Esophagus mucosa (tissue), 1 donor: ENCODE results near the gene MEGF8. TPM values are rescaled to one million over a fixed set of nuclear protein-coding genes. Genes with fewer than 3 reads are reported as not detected.
A peak's percentile ranks its signal among the peaks of the same experiment; 100 is the strongest.
"Not testable (repeated sequence)": the region's sequence is repeated elsewhere in the genome, so short reads cannot be mapped to it uniquely, and the experiment has no call there.

Experiments
- ATAC-seq: fragments of 200-7000 bp; cut with Tn5 transposase; one replicate; pipeline ENCODE4 v1.9.1; 2020
- total RNA-seq: library from RNA; stranded (reverse); gene quantifications from one replicate; pipeline ENCODE4 v1.2.4, GENCODE V29; 2023
- donor health status: DM: yes; HTN: yes; CAD: no.

MEGF8 gene
- total RNA-seq, 1 donor from 2014 or later = 8.1 TPM

DNA sequence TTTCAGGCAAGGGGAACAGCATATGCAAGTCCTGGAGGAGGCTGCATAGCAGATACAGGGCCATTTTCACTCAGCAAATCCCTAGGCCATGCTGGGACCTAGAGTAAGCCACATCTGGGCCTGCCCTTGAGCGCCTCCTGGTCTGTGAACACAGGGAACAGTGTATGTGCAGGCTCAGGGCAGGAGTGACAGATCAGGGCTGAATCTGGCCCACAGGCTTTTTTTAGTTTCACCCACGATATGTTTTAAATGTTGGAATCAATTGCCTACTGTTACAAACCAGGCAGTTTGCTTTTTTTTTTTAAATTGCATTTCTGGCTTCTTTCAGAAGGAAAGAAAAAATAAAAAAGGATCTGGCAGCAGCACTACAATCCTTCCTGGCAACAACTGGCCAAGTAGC is 13.8 kb upstream of the MEGF8 start:
- no peak for ATAC-seq

DNA sequence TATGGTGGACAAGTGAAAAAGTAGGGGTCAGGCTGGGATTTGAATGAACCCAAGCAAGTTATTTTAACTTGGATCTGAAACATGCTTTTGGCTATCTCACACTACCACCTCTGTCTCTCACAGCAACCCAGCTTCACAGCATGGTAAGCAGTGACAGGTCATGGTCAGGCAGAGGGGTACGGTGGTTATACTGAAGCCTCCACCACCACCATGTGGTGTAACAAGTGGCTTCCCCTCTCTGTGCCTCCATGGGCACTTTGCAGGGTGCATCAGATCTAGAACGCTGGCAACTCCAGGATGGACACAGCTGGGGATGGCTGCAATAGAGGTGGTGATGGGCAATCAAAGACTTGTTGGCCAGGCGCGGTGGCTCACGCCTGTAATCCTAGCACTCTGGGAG is 13.1 kb upstream of the MEGF8 start:
- no peak for ATAC-seq

DNA sequence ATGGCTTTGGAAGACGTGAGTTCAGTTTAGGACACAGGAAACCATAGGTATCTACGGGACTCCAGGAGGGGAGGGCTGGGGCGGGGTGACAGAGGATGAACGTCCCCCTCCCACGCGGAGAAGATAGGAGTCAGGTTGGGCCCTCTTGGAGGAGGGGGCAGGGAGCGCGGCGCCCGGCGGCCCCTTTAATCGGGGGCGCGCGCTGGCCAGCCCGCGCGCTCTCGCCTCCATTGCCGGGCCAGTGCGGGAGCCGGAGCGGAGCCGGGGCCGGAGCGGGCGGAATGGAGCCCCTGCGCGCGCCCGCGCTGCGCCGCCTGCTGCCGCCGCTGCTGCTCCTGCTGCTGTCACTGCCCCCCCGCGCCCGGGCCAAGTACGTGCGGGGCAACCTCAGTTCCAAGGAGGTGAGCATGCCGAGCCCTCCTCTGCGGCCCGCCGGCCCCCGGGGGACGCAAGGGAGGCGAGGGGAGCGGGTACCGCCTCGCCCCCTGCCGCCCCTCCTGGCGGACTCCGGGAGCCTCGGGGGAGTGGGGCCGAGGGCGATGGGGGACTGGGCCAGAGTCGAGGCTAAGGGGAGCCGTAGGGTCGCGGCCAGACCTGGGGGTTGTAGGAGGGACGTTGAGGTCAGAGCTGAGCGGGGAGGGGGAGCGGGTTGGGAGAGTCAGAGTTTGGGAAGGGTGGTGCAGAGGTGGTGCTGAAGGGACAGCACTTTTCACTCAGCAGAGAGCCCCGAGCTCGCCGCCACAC is 12.2 kb upstream of the MEGF8 start, which contains the start of gene TMEM145:
TSS of gene TMEM145 (plus strand) at position 214 of the 744 bp plus-strand sequence. CDS start at position 282, 68 bp downstream.
- ATAC-seq = peak; percentile 40

DNA sequence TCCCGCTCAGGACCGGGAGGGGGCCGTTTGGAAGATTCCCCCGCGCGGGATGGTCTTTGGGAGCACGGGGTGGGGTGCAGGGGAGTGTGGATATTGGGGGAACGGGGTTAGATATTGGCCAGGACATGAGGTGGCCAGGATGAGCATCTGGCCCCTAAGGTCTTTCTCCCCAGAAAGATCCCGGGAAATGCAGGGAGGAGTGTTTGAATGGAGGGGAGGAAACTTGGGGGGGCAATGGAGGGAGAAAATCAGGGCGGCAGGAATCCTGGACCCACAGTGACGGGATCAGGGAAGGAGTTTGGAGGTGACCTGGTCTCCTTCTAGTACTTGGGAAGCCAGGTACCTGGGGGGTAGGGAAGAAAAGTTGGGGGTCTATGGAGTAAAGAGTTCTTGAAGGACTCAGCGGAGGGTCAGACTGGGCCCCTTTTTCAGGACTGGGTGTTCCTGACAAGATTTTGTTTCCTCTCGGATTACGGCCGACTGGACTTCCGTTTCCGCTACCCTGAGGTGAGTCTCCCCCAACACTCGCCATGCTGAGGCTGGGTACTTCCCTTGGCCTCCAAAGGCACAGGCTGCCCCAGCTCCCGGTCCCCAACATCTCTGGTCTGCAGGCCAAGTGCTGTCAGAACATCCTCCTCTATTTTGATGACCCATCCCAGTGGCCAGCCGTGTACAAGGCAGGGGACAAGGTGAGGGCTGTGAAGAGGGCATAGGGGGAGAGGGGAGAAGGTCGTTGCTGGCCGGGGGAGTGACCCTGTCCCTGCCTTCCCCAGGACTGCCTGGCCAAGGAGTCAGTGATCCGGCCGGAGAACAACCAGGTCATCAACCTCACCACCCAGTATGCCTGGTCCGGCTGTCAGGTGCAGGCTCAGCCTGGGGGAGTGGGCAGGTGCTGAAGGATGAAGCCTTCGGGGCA is 11.3 kb upstream of the MEGF8 start:
- no peak for ATAC-seq

DNA sequence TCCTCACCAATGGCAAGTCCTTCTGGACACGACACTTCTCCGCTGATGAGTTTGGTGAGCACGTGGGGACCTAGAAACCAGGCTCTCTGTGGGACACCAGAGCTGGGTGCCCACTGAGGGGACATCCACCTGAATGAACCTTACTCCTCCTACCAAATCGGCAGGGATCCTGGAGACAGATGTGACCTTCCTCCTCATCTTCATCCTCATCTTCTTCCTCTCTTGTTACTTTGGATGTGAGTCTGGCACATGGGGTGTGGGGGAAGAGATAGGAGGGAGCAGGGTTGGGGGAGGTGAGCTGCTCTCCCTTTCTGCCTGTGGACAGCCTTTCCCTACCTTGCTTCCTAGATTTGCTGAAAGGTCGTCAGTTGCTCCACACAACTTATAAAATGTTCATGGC is 10.4 kb upstream of the MEGF8 start:
- ATAC-seq = no peak

DNA sequence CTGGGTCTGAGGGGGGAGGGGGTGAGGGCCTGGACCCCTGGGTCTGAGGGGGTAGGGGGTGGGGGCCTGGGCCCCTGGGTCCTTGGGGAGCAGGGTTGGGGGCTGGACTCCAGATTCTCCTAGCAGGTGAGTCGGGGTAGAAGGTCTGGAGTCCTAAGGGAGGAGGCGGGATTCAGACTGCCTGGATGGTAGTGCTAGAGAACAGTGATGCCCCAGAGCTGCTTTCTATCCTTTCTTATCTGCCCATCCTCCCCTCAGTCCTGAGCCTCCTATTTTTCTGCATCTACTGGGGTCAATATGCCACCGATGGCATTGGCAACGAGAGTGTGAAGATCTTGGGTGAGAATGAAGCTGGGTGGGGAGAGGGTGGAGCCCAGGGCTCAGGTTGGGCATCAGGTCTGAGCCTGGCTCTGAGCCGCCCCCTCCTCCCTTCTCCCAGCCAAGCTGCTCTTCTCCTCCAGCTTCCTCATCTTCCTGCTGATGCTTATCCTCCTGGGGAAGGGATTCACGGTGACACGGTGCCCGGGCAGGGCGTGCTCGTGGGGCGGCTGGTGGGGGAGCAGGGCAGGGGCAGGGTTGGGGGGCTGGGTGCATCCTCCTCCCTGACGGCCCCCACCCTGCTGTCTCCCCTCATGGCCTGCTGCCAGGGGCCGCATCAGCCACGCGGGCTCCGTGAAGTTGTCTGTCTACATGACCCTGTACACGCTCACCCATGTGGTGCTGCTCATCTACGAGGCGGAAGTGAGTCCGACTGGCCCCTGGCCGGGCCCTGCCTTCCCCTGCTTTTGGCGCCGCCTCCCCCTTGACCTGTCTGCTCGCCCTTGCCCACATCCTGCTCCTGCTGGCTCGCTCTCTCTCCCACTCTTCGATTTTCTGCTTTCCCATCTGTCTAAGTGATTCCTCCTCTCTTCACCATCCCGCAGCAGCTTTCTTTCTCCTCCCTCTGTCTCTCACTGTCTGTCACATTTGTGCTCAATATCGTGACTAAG is 8.9 kb upstream of the MEGF8 start:
- ATAC-seq = no peak

DNA sequence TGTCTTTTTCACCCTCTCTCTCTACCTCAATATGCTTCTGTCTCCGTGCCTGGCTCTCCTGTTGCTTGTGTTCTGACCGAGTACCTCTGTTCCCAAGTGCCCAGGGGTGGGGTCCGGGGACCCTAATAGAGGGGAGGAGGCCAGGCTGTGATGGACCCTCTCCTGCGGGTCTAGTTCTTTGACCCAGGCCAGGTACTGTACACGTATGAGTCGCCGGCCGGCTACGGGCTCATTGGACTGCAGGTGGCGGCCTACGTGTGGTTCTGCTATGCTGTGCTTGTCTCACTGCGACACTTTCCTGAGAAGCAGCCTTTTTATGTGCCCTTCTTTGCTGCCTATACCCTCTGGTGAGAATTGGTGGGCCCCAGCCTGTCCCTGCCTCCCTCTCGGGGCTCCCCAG is 7.9 kb upstream of the MEGF8 start:
- no peak for ATAC-seq

DNA sequence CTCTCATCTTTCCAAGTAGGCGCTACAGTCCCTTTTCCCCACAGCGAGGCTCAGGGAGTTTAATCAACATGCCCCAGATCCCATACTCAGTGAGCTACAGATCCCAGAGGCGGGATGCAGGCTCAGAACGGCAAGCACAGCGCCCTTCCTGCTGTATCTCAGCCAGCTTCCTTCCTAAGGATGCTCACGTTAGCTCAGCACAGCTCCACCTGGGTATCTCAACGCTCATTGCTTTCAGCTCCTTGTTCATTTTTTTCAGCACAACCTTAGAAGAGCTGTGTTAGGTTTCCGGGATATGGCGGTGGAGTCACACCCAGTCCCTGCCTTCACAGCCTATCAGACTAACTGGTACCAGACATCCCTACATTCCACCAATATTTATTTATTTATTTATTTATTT is 3.1 kb upstream of the MEGF8 start:
- ATAC-seq = no peak

DNA sequence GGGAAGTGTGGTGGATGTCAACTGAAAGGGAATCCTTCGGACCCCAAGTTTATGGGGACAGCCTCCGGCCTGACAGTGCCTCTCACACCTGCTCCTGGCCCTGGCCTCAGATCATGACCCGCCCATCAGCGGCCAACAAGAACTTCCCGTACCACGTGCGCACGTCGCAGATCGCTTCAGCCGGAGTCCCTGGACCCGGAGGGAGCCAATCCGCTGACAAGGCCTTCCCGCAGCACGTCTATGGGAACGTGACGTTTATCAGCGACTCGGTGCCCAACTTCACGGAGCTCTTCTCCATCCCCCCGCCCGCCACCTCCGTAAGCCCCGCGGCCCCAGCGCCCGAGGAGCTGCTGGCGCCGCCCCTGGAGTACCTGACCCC is 2.0 kb upstream of the MEGF8 start:
- ATAC-seq = no peak

DNA sequence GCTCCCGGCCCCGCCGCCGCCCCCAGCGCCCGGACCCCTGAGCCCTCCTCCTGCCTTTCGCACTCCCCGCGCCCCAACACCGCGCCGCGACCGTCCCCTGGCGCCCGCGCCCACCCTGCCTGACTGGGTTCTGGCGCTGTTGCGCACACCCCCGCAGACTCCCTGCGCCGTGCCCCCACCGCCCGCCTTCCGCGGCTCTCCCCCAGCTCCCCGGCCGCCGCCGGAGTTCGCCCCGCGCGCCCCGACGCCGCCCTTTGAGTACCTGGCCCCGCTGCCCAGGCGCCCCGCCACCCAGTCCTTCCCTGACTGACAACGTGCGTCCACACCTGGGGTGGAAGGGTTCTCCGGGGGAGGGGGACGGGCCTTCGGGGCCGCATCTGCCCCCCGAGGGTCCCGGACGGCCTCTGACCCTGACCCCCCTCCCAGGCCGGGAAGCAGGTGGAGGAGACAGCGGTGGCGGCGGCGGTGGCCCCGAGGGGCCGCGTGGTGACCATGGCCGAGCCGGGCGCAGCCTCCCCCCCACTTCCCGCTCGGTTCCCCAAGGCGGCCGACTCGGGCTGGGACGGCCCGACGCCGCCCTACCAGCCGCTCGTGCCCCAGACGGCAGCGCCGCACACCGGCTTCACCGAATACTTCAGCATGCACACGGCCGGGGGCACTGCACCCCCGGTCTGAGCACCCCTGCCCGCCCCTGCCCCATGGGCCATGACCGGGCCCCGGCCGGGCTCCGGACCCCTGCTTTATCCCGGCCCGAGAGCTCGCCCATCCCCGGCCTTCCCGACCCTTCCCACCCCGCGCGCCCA is 1.4 kb upstream of the MEGF8 start:
- ATAC-seq = no peak

DNA sequence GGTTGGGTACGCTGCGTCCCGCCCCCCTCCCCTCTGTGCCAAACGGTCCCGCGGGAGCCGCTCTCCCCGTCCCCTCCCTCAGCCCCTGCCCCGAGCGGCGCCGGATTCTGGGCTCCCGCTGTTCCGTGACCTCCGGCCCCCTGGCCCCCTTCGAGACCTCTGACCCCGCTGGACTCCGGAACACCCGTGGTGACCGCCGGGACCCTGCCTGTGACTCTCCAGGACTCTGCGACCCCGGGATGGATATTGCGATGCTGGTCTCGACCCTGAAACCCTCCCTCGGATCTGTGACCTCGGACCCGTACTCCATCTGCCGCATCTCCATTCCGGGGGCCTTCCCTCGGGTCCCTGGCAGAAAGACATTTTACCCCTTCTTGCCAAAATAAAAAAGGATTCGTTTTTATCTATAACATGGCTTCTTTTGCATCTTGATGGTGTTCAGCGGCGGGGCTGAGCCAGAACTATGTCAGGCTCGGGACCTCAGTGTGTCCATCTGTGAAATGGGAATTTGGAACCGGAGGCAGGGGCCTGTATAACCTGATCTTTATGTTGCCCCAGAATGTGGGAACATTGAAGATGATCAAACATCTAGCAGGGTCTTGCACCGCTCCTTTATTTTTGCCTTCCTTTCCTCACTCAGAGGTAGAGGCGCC is 654 bp upstream of the MEGF8 start:
- no peak for ATAC-seq

DNA sequence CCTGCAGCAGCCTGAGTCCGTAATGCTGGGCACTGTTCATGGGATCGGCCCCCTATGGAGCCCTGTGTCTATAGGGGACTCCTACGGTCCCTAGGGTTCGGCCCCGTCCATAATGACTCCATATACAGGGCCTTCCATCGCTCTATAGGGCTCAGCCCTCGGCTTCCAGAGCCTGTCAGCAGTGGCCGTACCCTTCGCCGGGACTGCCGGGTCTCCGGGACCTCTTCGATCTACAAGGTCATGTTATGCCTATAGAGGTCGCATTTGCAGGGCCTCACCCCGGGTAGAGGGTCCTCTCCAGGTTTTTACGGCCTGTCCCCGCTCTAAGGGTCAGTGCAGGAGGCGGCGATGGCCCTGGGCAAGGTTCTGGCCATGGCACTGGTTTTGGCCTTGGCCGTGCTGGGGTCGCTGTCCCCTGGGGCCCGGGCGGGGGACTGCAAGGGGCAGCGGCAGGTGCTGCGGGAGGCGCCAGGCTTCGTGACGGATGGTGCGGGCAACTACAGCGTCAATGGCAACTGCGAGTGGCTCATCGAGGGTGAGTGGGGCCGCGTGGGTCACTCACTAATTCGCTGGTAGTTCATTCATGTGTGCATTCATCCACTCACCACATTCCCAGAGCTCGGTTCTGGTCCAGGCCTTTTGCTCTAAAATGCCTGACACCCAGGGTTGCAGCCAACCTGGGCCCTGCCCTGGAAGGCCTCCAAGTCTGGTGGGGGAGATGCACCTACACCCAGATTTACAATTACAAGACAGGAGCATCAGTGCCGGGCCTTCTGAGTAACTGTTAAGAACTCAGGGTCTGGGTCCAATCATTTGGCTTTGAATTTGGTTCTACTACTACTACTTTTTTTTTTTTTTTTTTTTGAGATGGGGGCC is 699 bp downstream of the MEGF8 start:
- peak; percentile 30 for ATAC-seq

DNA sequence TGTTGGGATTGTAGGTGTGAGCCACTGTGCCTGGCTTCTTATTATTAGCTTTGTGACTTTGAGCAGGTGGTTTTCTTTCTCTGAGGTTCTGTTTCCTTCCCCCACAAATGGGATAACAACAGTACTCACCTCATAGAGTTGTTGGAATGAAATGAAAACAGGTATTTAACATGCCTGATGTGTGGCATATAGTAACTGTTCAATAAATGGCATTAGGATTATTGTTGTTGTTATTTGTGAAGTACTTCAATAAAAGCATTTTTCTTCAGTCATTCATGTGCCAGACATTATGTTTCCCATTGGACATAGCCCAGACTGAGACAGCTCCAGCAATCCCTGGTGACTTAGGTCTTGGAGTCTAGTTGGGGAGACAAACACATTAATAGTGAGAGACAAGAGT is 1.5 kb downstream of the MEGF8 start:
- no peak for ATAC-seq

DNA sequence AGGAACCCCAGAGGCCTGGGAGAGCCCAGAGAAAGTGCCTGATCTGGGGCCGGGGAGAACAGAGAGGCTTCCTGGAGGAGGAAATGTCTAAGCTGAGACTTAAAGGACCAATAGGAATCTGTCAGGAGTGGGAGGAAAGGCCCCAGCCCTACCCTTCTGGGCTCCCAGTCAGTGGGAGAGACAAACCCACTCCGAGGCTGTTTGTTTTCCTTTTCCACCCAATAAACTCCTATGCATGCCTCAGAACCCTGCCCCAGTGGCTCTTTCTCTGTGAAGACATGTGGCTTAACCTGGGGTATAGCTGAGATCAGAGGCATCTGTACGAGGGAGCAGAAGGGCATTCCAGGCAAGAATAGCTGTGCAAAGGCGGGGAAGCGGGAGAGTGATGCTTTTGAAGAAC is 1.9 kb downstream of the MEGF8 start:
- no peak for ATAC-seq

DNA sequence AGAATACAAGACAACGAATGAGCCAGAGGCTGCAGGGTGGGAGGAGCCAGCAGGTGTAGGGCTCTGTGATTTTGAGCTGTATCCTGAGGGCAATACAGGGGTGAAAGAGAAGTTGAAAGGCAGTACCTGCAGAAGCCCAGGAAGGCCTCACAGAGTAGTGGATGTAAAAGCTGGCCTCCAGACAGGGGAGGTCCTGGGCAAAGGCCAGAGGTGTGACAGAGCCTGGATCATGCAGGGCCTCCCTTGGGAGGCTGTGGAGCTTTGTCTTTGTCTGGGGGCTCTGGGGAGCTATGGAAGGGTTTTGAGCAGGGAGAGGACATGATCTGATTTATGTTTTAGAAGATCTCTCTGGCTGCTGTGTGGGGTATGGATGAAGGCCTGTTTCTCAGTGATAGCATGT is 2.7 kb downstream of the MEGF8 start:
- no peak for ATAC-seq

DNA sequence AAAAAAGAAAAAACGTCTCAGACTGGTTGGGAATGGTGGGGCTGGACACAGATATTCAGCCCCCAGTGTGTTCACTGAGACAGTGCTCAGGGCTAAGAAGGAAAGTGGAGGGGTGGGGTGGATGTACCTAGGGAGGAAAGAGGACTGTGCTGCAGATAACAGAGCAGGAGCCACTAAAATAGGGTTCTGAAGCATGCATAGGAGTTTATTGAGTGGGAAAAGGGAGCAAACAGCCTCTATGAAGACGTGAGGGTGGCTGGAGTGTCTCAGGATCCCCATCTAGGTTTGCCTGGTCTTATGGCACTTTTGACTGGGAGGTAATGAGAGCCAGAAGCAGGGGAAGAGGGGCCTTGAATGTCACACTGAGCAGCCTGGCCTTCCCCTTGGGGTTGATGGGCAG is 3.4 kb downstream of the MEGF8 start:
- no peak for ATAC-seq

DNA sequence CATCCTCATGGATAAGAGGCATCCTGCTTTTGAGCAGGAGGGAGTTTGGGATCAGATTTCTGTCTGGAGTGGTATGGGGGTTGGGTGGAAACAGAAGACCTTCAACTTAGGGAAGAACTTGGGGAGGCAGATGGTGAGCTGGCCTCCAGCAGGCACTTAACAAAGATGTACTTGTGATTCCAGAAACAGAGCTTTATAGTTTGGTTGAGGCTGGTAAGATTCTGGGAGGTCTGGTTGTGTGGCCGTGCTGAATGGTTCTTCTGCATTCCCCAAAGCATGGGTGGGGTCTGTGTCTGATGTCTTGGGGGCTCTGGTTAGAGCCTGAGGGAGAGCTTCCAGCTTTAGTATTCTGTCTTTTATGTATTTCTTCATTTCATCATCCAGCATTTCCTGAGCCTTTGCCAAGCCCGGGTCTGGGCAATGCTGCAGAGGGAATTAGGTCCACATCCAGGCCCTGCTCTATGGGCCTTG is 4.8 kb downstream of the MEGF8 start:
- no peak for ATAC-seq

DNA sequence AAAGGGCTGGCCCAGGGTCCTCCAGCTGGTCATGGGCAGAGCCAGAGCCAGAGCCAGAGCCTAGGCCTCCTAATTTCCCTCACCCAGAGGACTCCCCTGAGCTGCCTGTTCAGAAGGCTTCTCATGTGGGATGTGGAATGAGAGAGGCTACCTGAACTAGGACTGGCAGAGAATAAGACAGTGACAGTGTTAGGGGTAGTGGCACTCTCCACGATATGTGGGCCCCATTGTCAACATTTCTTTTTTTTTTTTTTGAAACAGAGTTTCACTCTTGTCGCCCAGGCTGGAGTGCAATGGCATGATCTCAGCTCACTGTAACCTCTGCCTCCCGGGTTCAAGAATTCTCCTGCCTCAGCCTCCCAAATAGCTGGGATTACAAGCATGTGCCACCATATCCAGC is 5.9 kb downstream of the MEGF8 start:
- not testable (repeated sequence) for ATAC-seq

DNA sequence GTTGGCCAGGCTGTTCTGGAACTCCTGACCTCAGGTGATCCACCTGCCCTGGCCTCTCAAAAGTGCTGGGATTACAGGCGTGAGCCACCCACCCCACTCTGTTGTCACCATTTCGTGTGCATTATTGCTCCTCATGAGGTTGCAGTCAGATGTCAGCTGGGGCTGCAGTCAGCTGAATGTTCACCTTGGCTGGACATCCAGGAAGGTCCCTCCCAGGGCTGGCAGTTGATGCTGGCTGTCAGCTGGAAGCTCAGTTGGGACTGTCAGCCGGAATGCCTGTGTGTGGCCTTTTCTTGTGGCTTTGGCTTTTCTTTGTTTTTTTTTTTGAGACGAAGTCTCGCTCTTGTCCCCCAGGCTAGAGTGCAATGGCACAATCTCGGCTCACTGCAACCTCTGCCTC is 6.6 kb downstream of the MEGF8 start:
- ATAC-seq = no peak

DNA sequence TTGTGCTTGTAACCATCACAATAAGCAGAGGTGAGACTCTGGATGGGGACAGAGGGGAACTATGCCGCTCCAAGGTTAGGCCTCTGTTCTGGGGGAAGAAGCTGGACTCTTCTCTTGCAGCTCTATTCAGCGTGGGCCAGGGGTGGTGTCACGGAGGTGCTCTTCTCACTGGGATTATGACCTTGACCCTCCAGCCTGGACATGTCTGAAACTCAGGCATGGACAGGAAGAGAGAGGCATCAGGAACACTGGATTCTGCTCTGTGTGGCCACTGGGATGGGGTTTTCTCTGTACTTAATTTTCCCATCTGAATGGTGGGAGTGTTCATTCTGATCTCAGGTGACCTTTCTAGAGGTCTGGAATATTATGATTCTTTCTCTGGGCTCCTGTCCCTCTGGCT is 7.6 kb downstream of the MEGF8 start:
- no peak for ATAC-seq
